ENCODE measurements around the gene OR51B4. TPM values are rescaled to one million over a fixed set of nuclear protein-coding genes. Genes with fewer than 3 reads are reported as not detected.

Gene OR51B4
- total RNA-seq, 1 experiment from 2014 or later, result not detected

DNA sequence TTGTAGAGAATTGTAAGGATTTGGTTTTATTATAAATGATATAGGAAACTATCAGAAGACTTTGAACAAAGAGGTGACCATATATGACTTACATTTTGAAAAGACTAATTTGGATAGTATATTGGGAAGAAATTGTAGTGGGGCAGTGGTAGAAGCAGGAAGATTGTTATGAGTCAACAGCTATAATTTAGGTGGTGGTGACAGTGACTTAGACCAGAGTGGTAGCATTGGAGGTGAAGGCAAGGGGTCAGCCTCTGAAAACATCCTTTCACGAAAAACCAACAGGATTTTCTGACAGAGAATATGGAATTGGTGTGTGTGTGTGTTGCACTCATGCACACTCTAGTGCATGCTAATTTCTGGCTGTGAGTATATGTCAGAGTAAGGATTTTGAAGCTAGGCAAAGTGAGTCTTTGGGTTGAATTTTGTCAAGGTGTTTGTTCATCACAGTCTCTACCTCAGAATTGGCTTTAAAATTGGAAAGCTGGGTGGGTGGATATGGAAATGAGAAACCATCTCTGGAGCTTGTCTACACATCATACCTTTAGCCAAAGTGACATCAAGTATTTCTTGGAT, 23.9 kb downstream of the OR51B4 start:
- no TSS peak for BruUV-seq (replicated peaks)
- Mint-ChIP-seq H3K4me3 (ENCODE audit: unreplicated experiment) (no peak overlapping the region), H3K27me3 (ENCODE audit: insufficient read depth, unreplicated experiment) (no peaks in the 10 kb centered on the region), H3K27ac (ENCODE audit: low read depth, unreplicated experiment) (no peak overlapping the region), H3K36me3 (ENCODE audit: insufficient read depth, unreplicated experiment) (no peaks in the 10 kb centered on the region), H3K9me3 (ENCODE audit: unreplicated experiment) (no peaks in the 10 kb centered on the region), H3K4me1 (ENCODE audit: insufficient read depth, unreplicated experiment) (peaks cover 12% of the 10 kb centered on the region)
- DNase-seq (ENCODE audit: unreplicated experiment), result no peak
- intact Hi-C loops (cut with micrococcal nuclease), result no loop called here
- ChIA-PET CTCF (no interaction called here), POLR2A (no interaction called here)
- TF ChIP-seq CTCF (IDR thresholded peaks at IDR 0.05; ENCODE audit: unreplicated experiment), result no peak

DNA sequence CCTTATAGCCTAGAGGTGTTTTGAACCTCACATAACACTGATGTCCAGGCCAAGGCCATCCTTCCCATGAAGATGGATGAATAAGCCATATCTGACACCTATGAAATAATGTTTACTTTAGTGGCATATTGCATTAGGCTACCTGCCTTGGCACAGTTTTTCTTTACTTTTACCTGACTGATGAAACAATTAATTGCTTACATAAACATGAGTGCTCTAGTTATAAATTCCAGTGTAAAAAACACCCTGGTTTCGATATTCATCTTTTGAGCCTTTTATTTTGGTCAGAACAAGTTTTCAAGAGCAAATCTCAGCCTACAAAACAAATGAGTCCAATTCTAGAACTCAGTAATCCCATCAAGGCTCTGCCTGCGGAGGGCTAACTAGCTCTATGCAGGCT, 25.0 kb downstream of the OR51B4 start:
- POLR2A ChIA-PET, result no interaction called here
- H3K27ac Mint-ChIP-seq (ENCODE audit: low read depth, unreplicated experiment), result no peak overlapping the region
- H3K4me3 Mint-ChIP-seq (ENCODE audit: unreplicated experiment), result no peak overlapping the region
- TF ChIP-seq CTCF (IDR thresholded peaks at IDR 0.05; ENCODE audit: unreplicated experiment), result no peak
- DNase-seq (ENCODE audit: unreplicated experiment), result no peak
- H3K4me1 Mint-ChIP-seq (ENCODE audit: insufficient read depth, unreplicated experiment), result peaks cover 12% of the 10 kb centered on the region
- BruUV-seq (replicated peaks), result no TSS peak
- no peaks in the 10 kb centered on the region for H3K36me3 Mint-ChIP-seq (ENCODE audit: insufficient read depth, unreplicated experiment)
- CTCF ChIA-PET, result interaction anchor here (1.1 to 1.2 kb wide), 2 partner anchors 14 to 73 kb away, joined by 3 read pairs; no protein-coding TSS in a partner anchor
- intact Hi-C loops (cut with micrococcal nuclease), result no loop called here
- H3K27me3 Mint-ChIP-seq (ENCODE audit: insufficient read depth, unreplicated experiment), result no peaks in the 10 kb centered on the region
- no peaks in the 10 kb centered on the region for H3K9me3 Mint-ChIP-seq (ENCODE audit: unreplicated experiment)

- Mint-ChIP-seq H3K27me3 (ENCODE audit: insufficient read depth, unreplicated experiment) (no peaks in the 10 kb centered on the region), H3K27ac (ENCODE audit: low read depth, unreplicated experiment) (no peak overlapping the region), H3K4me3 (ENCODE audit: unreplicated experiment) (no peak overlapping the region), H3K9me3 (ENCODE audit: unreplicated experiment) (no peaks in the 10 kb centered on the region), H3K36me3 (ENCODE audit: insufficient read depth, unreplicated experiment) (no peaks in the 10 kb centered on the region), H3K4me1 (ENCODE audit: insufficient read depth, unreplicated experiment) (peaks cover 8% of the 10 kb centered on the region)
- intact Hi-C loops (cut with micrococcal nuclease), result no loop called here
- no TSS peak for BruUV-seq (replicated peaks)
- no peak for DNase-seq (ENCODE audit: unreplicated experiment)
- no peak for TF ChIP-seq CTCF (IDR thresholded peaks at IDR 0.05; ENCODE audit: unreplicated experiment)
- CTCF ChIA-PET, result interaction anchor here (0.5 to 1.1 kb wide), 4 partner anchors 15 to 532 kb away, joined by 3 read pairs; no protein-coding TSS in a partner anchor
- POLR2A ChIA-PET, result interaction anchor here (0.6 kb wide), 1 partner anchor 10 kb away, joined by 3 read pairs; no protein-coding TSS in a partner anchor
Measured at GRCh38 chr11:5275369-5276110, 26.2 kb downstream of the OR51B4 start.

- intact Hi-C loops (cut with micrococcal nuclease), result no loop called here
- H3K4me1 Mint-ChIP-seq (ENCODE audit: insufficient read depth, unreplicated experiment), result no peaks in the 10 kb centered on the region
- no peak overlapping the region for H3K4me3 Mint-ChIP-seq (ENCODE audit: unreplicated experiment)
- TF ChIP-seq CTCF (IDR thresholded peaks at IDR 0.05; ENCODE audit: unreplicated experiment), result no peak
- no peaks in the 10 kb centered on the region for H3K27me3 Mint-ChIP-seq (ENCODE audit: insufficient read depth, unreplicated experiment)
- no TSS peak for BruUV-seq (replicated peaks)
- H3K9me3 Mint-ChIP-seq (ENCODE audit: unreplicated experiment), result no peaks in the 10 kb centered on the region
- no peak overlapping the region for H3K27ac Mint-ChIP-seq (ENCODE audit: low read depth, unreplicated experiment)
- POLR2A ChIA-PET, result no interaction called here
- CTCF ChIA-PET, result no interaction called here
- DNase-seq (ENCODE audit: unreplicated experiment), result no peak
- H3K36me3 Mint-ChIP-seq (ENCODE audit: insufficient read depth, unreplicated experiment), result no peaks in the 10 kb centered on the region
Measured at GRCh38 chr11:5274395-5274794, 27.4 kb downstream of the OR51B4 start.
